Calu3 (cell line): ENCODE results near the gene MSL1. TPM values are rescaled to one million over a fixed set of nuclear protein-coding genes. Genes with fewer than 3 reads are reported as not detected.
A peak's percentile ranks its signal among the peaks of the same experiment; 100 is the strongest.

Experiments used
- BruUV-seq: library from RNA; stranded (reverse); fragments of 400-500 nt; replicated peaks from 2 replicates; lab custom pipeline; 2021; lab: Mats Ljungman, UMichigan
- CTCF ChIA-PET: fragments of 300-600 bp; sonication (Branson Sonifier 250); formaldehyde crosslinking; loops from one replicate; lab custom pipeline; 2022; ENCODE audit warnings: antibody characterized with exemption; lab: Charles Lee
- DNase-seq: peaks from one replicate; pipeline ENCODE4 v3.0.0; 2022
- H3K27ac Mint-ChIP-seq: one replicate; pipeline ENCODE4 v1.8.0; 2022; ENCODE audit warnings: mixed read lengths; ENCODE audit not compliant: unreplicated experiment
- H3K27me3 Mint-ChIP-seq: one replicate; pipeline ENCODE4 v1.8.0; 2022; ENCODE audit warnings: mixed read lengths; ENCODE audit not compliant: unreplicated experiment
- H3K36me3 Mint-ChIP-seq: one replicate; pipeline ENCODE4 v1.8.0; 2022; ENCODE audit warnings: mild to moderate bottlenecking, moderate library complexity, mixed read lengths; ENCODE audit not compliant: insufficient read depth, unreplicated experiment
- H3K4me1 Mint-ChIP-seq: one replicate; pipeline ENCODE4 v1.8.0; 2022; ENCODE audit warnings: mild to moderate bottlenecking, low read depth, mixed read lengths; ENCODE audit not compliant: unreplicated experiment
- H3K4me3 Mint-ChIP-seq: one replicate; pipeline ENCODE4 v1.8.0; 2022; ENCODE audit warnings: mild to moderate bottlenecking, low read depth, moderate library complexity, mixed read lengths; ENCODE audit not compliant: unreplicated experiment
- H3K9me3 Mint-ChIP-seq: one replicate; pipeline ENCODE4 v1.8.0; 2022; ENCODE audit warnings: low read depth, mixed read lengths; ENCODE audit not compliant: unreplicated experiment
- CTCF ChIP-seq: fragments of 200-600 bp; IDR thresholded peaks from one replicate; pipeline ENCODE4 v1.8.0; 2022; ENCODE audit warnings: antibody characterized with exemption; ENCODE audit not compliant: unreplicated experiment
- intact Hi-C: fragments of 100-400 bp; cut with micrococcal nuclease; formaldehyde crosslinking; loops from one replicate; pipeline ENCODE4 v1.10.0; 2022; ENCODE audit not compliant: unreplicated experiment
- total RNA-seq: library from RNA; stranded (reverse); gene quantifications from 2 replicates; pipeline ENCODE4 v1.2.3, GENCODE V29; 2022

The MSL1 gene
- total RNA-seq, 1 experiment from 2014 or later, result 505 TPM

- H3K27me3 Mint-ChIP-seq, result no peaks in the 10 kb centered on the region
- TF ChIP-seq CTCF, result no peak
- intact Hi-C loops, result no loop called here
- H3K4me3 Mint-ChIP-seq, result no peak overlapping the region
- no peak for DNase-seq
- H3K9me3 Mint-ChIP-seq, result no peaks in the 10 kb centered on the region
- BruUV-seq, result no TSS peak
- H3K27ac Mint-ChIP-seq, result no peak overlapping the region
- peaks cover 61% of the 10 kb centered on the region for H3K36me3 Mint-ChIP-seq
- CTCF ChIA-PET, result interaction anchor here (0.6 to 37.1 kb wide), 29 partner anchors 11 to 452 kb away, joined by 3 to 1006 read pairs (median 11); partner anchors contain the start of genes CASC3, CSF3, MED24 and MSL1
- H3K4me1 Mint-ChIP-seq, result peaks cover 88% of the 10 kb centered on the region
These were observed 48.2 kb upstream of the MSL1 start for GRCh38 chr17:40073454-40074174.

- no TSS peak for BruUV-seq
- CTCF ChIA-PET, result interaction anchor here (0.6 to 37.1 kb wide), 23 partner anchors 11 to 593 kb away, joined by 3 to 1006 read pairs (median 17); partner anchors contain the start of genes CSF3, MED24, MSL1 and NR1D1
These were observed 47.6 kb upstream of the MSL1 start for GRCh38 chr17:40074175-40074512.

GRCh38 chr17:40074871-40075200 lies 46.9 kb upstream of the MSL1 start:
- H3K27me3 Mint-ChIP-seq, result no peaks in the 10 kb centered on the region
- intact Hi-C loops, result loop anchor here (1.0 kb wide), 3 partner anchors 10 to 36 kb away; no protein-coding TSS in a partner anchor
- peak overlapping the region; percentile 6 for H3K27ac Mint-ChIP-seq
- DNase-seq, result no peak
- no peaks in the 10 kb centered on the region for H3K9me3 Mint-ChIP-seq
- BruUV-seq, result no TSS peak
- H3K4me3 Mint-ChIP-seq, result peak overlapping the region; percentile 14
- no peak for TF ChIP-seq CTCF
- CTCF ChIA-PET, result interaction anchor here (0.6 to 37.1 kb wide), 69 partner anchors 10 to 592 kb away, joined by 3 to 1006 read pairs (median 6); partner anchors contain the start of genes CASC3, CSF3, ERBB2 and MED24
- peaks cover 76% of the 10 kb centered on the region for H3K4me1 Mint-ChIP-seq
- H3K36me3 Mint-ChIP-seq, result peaks cover 56% of the 10 kb centered on the region

More at GRCh38 chr17:40074175-40074512, 47.6 kb upstream of the MSL1 start:
- Mint-ChIP-seq H3K27ac (no peak overlapping the region), H3K9me3 (no peaks in the 10 kb centered on the region), H3K36me3 (peaks cover 61% of the 10 kb centered on the region), H3K27me3 (no peaks in the 10 kb centered on the region), H3K4me3 (no peak overlapping the region), H3K4me1 (peaks cover 82% of the 10 kb centered on the region)
- TF ChIP-seq CTCF, result no peak
- intact Hi-C loops, result no loop called here
- DNase-seq, result no peak

- intact Hi-C loops, result loop anchor here (1.0 kb wide), 3 partner anchors 10 to 36 kb away; no protein-coding TSS in a partner anchor
- Mint-ChIP-seq H3K36me3 (peaks cover 50% of the 10 kb centered on the region), H3K27ac (peak overlapping the region; percentile 6), H3K4me3 (peak overlapping the region; percentile 14), H3K27me3 (no peaks in the 10 kb centered on the region), H3K9me3 (no peaks in the 10 kb centered on the region), H3K4me1 (peaks cover 70% of the 10 kb centered on the region)
- CTCF ChIA-PET, result interaction anchor here (0.5 to 37.1 kb wide), 91 partner anchors 10 to 1570 kb away, joined by 3 to 1006 read pairs (median 5); partner anchors contain the start of genes CASC3, CSF3, ERBB2 and MED24
- no TSS peak for BruUV-seq
- TF ChIP-seq CTCF, result no peak
- peak; percentile 98 for DNase-seq
These were observed 46.4 kb upstream of the MSL1 start for GRCh38 chr17:40075201-40075941.
